HG02642 (cell line): ENCODE data around the gene TMIE.

Experiments used
- ATAC-seq: cut with Tn5 transposase; IDR thresholded peaks from one replicate; pipeline ENCODE4 v1.9.1; 2021; ENCODE audit warnings: mild to moderate bottlenecking; ENCODE audit not compliant: unreplicated experiment, poor library complexity

TMIE gene

GRCh38 chr3:46668591-46668990 lies 32.6 kb upstream of the TMIE start:
- ATAC-seq = no peak

GRCh38 chr3:46669191-46669999 lies 31.8 kb upstream of the TMIE start:
- ATAC-seq = no peak

- ATAC-seq = no peak
Measured at GRCh38 chr3:46670000-46670890, 30.9 kb upstream of the TMIE start.

- ATAC-seq = no peak
Measured at GRCh38 chr3:46670891-46671427, 30.2 kb upstream of the TMIE start.

- no peak for ATAC-seq
Measured at GRCh38 chr3:46671541-46672348, 29.4 kb upstream of the TMIE start.

GRCh38 chr3:46672349-46672695 lies 28.9 kb upstream of the TMIE start:
- no peak for ATAC-seq

- ATAC-seq = no peak
Measured at GRCh38 chr3:46673151-46674030, 27.8 kb upstream of the TMIE start.

GRCh38 chr3:46674031-46674845 lies 27.0 kb upstream of the TMIE start:
- no peak for ATAC-seq

- no peak for ATAC-seq
Measured at GRCh38 chr3:46675426-46675825, 25.8 kb upstream of the TMIE start.

GRCh38 chr3:46675843-46676567 lies 25.2 kb upstream of the TMIE start:
- no peak for ATAC-seq

- no peak for ATAC-seq
Measured at GRCh38 chr3:46676601-46677410, 24.4 kb upstream of the TMIE start.

- ATAC-seq = no peak
Measured at GRCh38 chr3:46677411-46677726, 23.8 kb upstream of the TMIE start.

GRCh38 chr3:46678280-46678679 lies 22.9 kb upstream of the TMIE start:
- no peak for ATAC-seq

GRCh38 chr3:46679681-46680080 lies 21.5 kb upstream of the TMIE start:
- no peak for ATAC-seq

- no peak for ATAC-seq
Measured at GRCh38 chr3:46680298-46680826, 20.8 kb upstream of the TMIE start.

GRCh38 chr3:46681387-46681786 lies 19.8 kb upstream of the TMIE start:
- no peak for ATAC-seq

GRCh38 chr3:46681856-46682540 lies 19.2 kb upstream of the TMIE start:
- ATAC-seq = no peak
